ENCODE measurements around the gene GFM1. TPM values are rescaled to one million over a fixed set of nuclear protein-coding genes. Genes with fewer than 3 reads are reported as not detected.

The GFM1 gene
- total RNA-seq, 1 experiment from 2014 or later = 53.0 TPM

- CTCF ChIA-PET = interaction anchor here (0.6 to 1.9 kb wide), 5 partner anchors 62 to 532 kb away, joined by 3 to 15 read pairs (median 5); partner anchors contain the start of gene GFM1
- Histone ChIP-seq H3K27me3 (replicated peaks; ENCODE audit: insufficient read depth, low read depth, low read length, poor library complexity) (no peaks in the 10 kb centered on the region), H3K4me3 (ENCODE audit: low read depth, low read length, poor library complexity, severe bottlenecking) (peak overlapping the region; percentile 14), H3K9me3 (ENCODE audit: low read depth, low read length, poor library complexity, severe bottlenecking) (no peaks in the 10 kb centered on the region), H3K4me1 (ENCODE audit: insufficient read depth, low read length, poor library complexity, severe bottlenecking) (no peaks in the 10 kb centered on the region), H3K27ac (ENCODE audit: low read depth, low read length, poor library complexity, severe bottlenecking) (no peak overlapping the region), H3K36me3 (ENCODE audit: insufficient read depth, low read length, poor library complexity, severe bottlenecking) (no peaks in the 10 kb centered on the region)
- intact Hi-C loops (cut with micrococcal nuclease; ENCODE audit: unreplicated experiment) = no loop called here
- POLR2A ChIA-PET (ENCODE audit: low non-redundant PET) = no interaction called here
- BruUV-seq (replicated peaks) = no TSS peak
- DNase-seq (ENCODE audit: low spot score) = no peak
- TF ChIP-seq CTCF (conservative IDR thresholded peaks at IDR 0.05; ENCODE audit: low read depth, low read length) (no peak; the same call in 1 of the 2 replicates), EZH2 (IDR thresholded peaks at IDR 0.05; ENCODE audit: borderline replicate concordance, low read depth, low read length, poor library complexity, severe bottlenecking) (no peak)
These were observed 83.7 kb downstream of the GFM1 start for GRCh38 chr3:158728061-158728377.

GRCh38 chr3:158728851-158729250 lies 84.5 kb downstream of the GFM1 start:
- no TSS peak for BruUV-seq (replicated peaks)
- H3K4me1 ChIP-seq (ENCODE audit: insufficient read depth, low read length, poor library complexity, severe bottlenecking) = no peaks in the 10 kb centered on the region
- intact Hi-C loops (cut with micrococcal nuclease; ENCODE audit: unreplicated experiment) = no loop called here

GRCh38 chr3:158731486-158731885 lies 87.2 kb downstream of the GFM1 start:
- no peaks in the 10 kb centered on the region for H3K36me3 ChIP-seq (ENCODE audit: insufficient read depth, low read length, poor library complexity, severe bottlenecking)
- H3K4me3 ChIP-seq (ENCODE audit: low read depth, low read length, poor library complexity, severe bottlenecking) = peak overlapping the region; percentile 51
- H3K27me3 ChIP-seq (replicated peaks; ENCODE audit: insufficient read depth, low read depth, low read length, poor library complexity) = no peaks in the 10 kb centered on the region
- BruUV-seq (replicated peaks) = no TSS peak
- no peak overlapping the region for H3K27ac ChIP-seq (ENCODE audit: low read depth, low read length, poor library complexity, severe bottlenecking)
- ChIA-PET CTCF (no interaction called here), POLR2A (ENCODE audit: low non-redundant PET) (no interaction called here)
- no peaks in the 10 kb centered on the region for H3K9me3 ChIP-seq (ENCODE audit: low read depth, low read length, poor library complexity, severe bottlenecking)
- no peak for DNase-seq (ENCODE audit: low spot score)
- intact Hi-C loops (cut with micrococcal nuclease; ENCODE audit: unreplicated experiment) = no loop called here
- no peak for TF ChIP-seq CTCF (conservative IDR thresholded peaks at IDR 0.05; ENCODE audit: low read depth, low read length)
- no peak for TF ChIP-seq EZH2 (IDR thresholded peaks at IDR 0.05; ENCODE audit: borderline replicate concordance, low read depth, low read length, poor library complexity, severe bottlenecking)
- H3K4me1 ChIP-seq (ENCODE audit: insufficient read depth, low read length, poor library complexity, severe bottlenecking) = no peaks in the 10 kb centered on the region

More at GRCh38 chr3:158728851-158729250, 84.5 kb downstream of the GFM1 start:
- H3K36me3 ChIP-seq (ENCODE audit: insufficient read depth, low read length, poor library complexity, severe bottlenecking) = no peaks in the 10 kb centered on the region
- H3K27me3 ChIP-seq (replicated peaks; ENCODE audit: insufficient read depth, low read depth, low read length, poor library complexity) = no peaks in the 10 kb centered on the region
- no peak overlapping the region for H3K4me3 ChIP-seq (ENCODE audit: low read depth, low read length, poor library complexity, severe bottlenecking)
- CTCF ChIA-PET = no interaction called here
- POLR2A ChIA-PET (ENCODE audit: low non-redundant PET) = no interaction called here
- TF ChIP-seq EZH2 (IDR thresholded peaks at IDR 0.05; ENCODE audit: borderline replicate concordance, low read depth, low read length, poor library complexity, severe bottlenecking) (no peak), CTCF (conservative IDR thresholded peaks at IDR 0.05; ENCODE audit: low read depth, low read length) (no peak)
- H3K27ac ChIP-seq (ENCODE audit: low read depth, low read length, poor library complexity, severe bottlenecking) = no peak overlapping the region
- H3K9me3 ChIP-seq (ENCODE audit: low read depth, low read length, poor library complexity, severe bottlenecking) = no peaks in the 10 kb centered on the region
- no peak for DNase-seq (ENCODE audit: low spot score)
